ENCODE data around the gene GAS2. TPM values are rescaled to one million over a fixed set of nuclear protein-coding genes. Genes with fewer than 3 reads are reported as not detected.

Gene GAS2
- total RNA-seq, 1 experiment from 2014 or later = 2.7 TPM

DNA sequence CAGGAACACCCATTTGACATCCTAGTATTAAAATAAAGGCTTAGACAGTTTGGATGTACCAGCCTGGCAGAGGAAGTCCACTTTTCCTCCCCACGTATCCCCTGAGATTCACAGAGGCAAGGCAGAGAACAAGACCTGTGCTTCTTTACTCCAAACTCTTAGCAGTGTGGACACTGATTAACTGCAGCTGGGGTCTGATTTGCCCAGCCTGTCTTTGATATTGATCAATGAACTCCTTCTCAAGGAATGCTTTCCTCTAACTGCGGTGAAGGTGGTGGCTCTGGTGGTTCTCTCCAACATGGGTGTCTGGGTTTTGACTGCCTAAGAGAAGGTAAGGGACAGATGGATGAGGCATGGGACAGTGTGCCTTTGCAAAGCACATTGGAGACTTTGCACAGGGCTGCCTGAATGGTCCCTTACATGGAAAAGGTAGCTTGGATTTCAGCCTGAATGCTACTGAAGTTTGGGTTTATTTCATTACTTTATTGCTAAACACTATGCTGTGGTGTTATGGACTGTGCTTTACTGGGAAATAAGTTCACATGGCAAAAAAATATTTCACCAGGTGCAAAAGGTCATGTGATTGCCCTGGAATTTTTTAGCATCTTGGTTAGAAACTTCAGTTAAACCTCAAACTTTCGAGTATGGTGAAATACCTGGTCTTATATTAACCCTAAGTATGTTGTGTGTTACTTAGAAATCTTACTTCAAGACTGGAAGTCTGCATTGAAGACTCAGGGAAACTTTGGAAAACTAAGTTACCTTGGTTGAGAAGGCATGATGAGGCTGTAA lies 1.8 kb downstream of the GAS2 start:
- DNase-seq (ENCODE audit: low read depth) = no peak

DNA sequence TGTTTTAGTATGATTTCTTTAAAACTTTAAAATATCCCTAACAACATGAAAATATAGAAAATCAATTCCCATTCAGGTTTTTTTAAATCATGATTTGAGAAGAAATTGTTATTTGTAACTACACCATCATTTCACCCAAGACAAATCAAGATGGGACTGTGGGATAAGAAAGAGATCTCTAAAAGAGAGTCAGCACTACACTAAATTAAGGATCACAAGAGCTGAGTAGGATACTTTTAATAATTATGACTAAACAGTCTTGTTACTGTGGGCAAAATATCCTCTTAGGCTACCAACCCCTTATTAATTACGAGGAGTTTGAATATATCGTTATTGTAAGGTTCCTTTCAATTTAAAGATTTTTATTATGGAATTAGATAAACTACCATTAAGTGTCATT lies 3.0 kb downstream of the GAS2 start:
- no peak for DNase-seq (ENCODE audit: low read depth)
- in situ Hi-C loops (cut with HindIII; ENCODE audit: low pct_unique_long_range_greater_than_20kb, low sequenced_read_pairs) = no loop called here

More for the DNA sequence above, 1.8 kb downstream of the GAS2 start:
- in situ Hi-C loops (cut with HindIII; ENCODE audit: low pct_unique_long_range_greater_than_20kb, low sequenced_read_pairs) = no loop called here

DNA sequence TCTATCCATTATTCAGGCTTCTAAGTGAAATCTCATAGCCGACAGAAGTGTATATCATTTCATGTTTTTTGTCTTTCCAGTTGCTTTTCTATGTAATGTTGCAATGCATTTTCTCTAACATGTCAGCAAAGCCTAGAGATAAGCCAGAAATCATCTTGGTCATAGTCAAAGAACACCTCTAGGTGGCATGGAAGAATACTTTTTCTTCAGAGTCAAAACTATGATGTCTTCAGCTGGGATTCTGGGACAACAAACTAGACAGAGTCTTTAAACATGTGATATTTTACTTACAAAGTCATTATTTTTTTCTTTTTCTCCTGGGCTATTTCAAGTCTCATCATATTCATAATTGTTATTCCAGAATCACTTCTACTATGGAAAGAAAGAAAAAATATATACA lies 4.4 kb downstream of the GAS2 start:
- in situ Hi-C loops (cut with HindIII; ENCODE audit: low pct_unique_long_range_greater_than_20kb, low sequenced_read_pairs) = no loop called here
- DNase-seq (ENCODE audit: low read depth) = peak; percentile 4

DNA sequence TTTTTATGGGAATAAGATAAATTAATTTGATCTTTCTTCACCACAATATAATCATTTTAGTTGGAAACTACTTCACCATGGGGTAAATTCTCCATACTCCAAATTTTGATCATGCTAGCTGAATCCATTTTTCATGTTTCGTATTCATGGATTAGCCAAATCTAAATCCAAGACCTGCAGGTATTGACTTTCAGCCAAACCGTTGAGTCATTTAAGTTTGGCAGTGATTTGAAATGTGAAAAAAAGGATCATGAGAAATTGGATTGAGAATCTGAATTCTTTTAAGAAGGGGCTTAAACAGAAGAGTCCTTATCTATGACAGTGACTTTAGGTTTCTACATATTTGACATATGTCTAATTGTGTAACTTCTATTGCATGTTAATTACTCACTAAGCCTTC lies 5.3 kb downstream of the GAS2 start:
- no peak for DNase-seq (ENCODE audit: low read depth)
- in situ Hi-C loops (cut with HindIII; ENCODE audit: low pct_unique_long_range_greater_than_20kb, low sequenced_read_pairs) = no loop called here

DNA sequence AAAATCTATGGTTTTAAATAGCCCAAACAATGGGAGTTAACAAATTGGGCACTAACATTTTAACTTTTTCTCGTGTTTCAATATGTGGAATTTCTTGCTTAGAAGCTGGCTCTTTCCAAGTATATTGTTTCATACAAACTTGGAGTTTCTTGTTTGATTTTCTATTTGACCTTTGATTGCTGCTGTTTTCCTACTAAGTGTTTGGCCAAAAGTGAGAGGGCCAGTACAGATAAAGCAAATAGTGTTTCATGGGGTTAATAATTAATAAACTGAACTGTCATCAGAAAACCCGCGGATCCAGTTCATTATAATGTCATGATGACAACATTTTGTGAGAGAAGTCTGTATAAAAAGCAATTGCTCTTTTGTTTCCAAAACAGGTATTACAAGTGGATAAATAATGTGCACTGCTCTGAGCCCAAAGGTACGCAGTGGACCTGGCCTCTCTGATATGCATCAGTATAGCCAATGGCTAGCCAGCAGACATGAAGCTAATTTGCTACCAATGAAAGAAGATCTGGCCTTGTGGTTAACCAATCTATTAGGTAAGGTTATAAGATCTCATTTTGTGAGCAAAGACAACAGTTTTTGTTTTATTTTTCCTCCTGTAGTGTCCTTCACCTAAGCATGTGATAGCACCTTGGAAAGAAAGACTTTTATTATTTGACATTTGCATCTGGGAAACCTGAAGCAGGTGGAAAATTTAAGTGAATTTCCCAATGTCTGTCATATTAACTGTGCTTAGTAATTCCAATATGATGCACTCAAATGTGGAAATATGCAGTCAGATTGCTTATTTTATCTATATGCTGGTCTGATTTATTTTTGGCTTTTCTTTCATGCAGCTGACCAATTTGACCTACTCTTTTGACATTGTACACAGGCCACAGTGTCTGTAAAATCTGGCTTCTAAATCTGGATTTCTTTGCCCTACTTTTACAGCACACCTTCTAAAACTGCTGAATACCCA lies 8.3 kb downstream of the GAS2 start:
- in situ Hi-C loops (cut with HindIII; ENCODE audit: low pct_unique_long_range_greater_than_20kb, low sequenced_read_pairs) = no loop called here
- DNase-seq (ENCODE audit: low read depth) = peak; percentile 33

DNA sequence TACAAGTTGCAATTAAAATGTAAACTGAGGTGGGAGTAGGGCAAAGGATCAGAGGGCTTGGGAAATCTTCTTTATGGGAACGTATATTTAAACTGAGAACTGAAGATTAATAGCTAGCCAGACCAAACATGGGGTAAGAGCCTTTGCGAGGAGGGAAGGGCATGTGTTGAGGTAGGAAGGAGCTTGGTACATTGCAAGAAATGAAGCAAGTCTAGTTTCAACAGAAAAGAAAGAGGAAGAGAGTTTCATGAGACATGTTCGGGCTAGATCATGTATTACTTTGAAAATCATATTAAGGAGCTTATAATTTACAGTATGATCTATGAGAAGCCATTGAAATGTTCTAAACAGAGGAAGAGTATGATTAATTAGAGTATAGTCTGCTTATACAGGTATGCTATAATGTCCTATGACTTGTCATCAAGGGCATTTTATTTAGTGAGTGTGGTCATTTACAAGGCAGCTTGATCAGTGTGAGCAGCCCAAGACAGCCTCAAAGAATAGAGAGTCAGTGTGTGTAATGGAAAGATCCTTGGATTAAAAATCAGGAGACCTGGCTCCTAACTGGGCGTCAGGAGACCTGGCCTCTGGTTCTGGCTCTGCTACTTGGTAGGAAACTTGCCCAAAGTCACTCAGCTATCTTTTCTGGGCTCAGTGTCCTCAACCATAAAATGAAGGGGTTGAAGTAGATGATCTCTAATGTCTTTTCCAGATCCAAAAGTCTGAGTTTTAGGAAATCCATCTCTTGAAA lies 10.9 kb downstream of the GAS2 start:
- in situ Hi-C loops (cut with HindIII; ENCODE audit: low pct_unique_long_range_greater_than_20kb, low sequenced_read_pairs) = no loop called here

DNA sequence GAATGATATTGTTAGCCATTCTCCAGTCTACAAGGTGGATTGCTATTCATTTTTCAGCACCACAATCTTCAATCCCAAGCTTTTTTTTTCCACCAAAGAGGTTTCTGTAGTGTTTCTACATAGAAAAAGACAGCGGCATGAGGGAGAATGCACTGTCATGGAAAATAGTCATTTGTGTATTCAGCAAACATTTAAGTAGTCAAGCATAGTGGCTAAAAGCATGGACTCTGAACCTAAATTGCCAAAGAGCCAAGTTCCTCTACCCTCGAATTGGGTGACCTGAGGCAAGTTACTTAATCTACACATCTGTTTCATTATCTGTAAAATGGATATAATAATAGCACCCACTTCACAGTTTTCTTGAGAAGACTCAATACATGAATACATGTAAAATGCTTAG lies 14.2 kb downstream of the GAS2 start:
- no peak for DNase-seq (ENCODE audit: low read depth)
- in situ Hi-C loops (cut with HindIII; ENCODE audit: low pct_unique_long_range_greater_than_20kb, low sequenced_read_pairs) = no loop called here

More for the DNA sequence above, 10.9 kb downstream of the GAS2 start:
- DNase-seq (ENCODE audit: low read depth) = no peak

DNA sequence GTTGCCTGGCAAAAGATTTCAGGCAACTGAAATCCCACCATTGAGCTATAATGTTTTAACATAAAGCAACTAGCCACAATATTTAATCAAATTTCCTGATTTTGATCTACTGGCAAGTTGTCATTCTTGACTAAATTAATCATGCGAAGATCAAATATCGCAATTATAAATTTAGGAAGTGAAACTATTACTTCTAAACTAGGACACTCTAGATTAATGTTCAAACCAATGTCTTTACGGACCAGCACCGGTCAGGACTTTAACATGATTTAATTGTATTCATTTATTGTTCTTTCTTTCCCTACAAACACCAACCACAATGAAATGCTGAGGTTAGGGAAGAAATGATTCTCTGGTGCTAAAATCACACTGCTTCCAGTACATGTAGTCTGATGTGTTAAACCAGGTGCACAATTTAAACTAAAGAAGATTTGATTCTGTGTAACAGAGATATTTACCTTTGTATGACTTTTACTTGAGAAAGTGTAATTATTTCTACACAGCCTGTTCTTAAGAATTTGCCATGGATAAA lies 14.9 kb downstream of the GAS2 start:
- no peak for DNase-seq (ENCODE audit: low read depth)
- in situ Hi-C loops (cut with HindIII; ENCODE audit: low pct_unique_long_range_greater_than_20kb, low sequenced_read_pairs) = no loop called here

DNA sequence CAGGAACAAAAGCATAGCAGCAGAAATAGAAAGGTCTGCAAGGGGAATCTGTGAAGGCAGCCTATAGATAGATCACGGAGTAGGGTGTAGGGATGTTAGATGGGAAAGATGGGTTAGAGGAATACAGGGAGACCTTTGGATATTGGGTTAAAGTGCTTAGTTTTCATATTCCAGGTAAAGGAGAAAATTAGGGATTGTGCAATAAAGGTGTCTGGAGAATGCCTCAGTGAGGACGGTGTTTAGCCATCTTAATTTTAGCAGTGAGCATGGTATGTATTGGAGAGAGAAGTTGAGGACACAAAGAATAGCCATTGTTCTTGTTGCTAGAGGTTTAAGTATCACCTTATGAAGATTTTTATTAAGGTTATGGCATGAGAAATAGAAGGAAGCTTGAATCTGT lies 17.7 kb downstream of the GAS2 start:
- in situ Hi-C loops (cut with HindIII; ENCODE audit: low pct_unique_long_range_greater_than_20kb, low sequenced_read_pairs) = no loop called here
- no peak for DNase-seq (ENCODE audit: low read depth)

DNA sequence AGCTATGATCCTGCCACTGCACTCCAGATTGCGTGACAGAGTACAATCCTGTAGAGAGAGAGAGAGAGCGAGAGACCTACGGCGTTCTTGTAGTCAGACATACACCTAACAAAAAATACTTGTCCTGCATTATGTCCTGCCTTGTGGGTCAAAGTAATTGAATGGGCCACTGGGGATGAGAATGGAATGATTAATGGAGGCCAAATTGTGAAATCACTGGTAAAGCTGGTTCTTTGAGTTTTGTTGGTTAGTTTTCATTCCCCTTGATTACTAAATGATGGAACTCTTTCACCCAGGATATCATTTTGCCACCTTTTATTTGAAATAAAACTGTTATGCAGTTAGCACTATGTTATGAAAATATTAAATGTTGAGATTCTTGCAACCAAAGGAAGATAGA lies 18.7 kb downstream of the GAS2 start:
- no peak for DNase-seq (ENCODE audit: low read depth)

DNA sequence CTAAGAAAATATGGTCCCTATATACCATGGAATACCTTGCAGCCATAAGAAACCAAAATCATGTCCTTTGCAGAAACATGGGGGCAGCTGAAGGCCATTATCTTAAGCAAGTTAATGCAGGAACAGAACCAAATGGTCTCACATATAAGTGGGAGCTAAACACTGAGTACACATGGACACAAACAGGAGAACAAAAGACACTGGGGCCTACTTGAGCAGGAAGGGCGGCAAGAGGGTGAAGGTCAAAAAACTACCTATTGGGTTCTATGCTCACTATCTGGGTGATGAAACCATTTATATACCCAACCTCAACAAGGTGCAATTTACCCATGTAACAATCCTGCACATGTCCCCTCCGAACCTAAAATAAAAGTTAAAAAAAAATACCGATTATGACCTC lies 22.5 kb downstream of the GAS2 start:
- in situ Hi-C loops (cut with HindIII; ENCODE audit: low pct_unique_long_range_greater_than_20kb, low sequenced_read_pairs) = no loop called here

More for the DNA sequence above, 18.7 kb downstream of the GAS2 start:
- in situ Hi-C loops (cut with HindIII; ENCODE audit: low pct_unique_long_range_greater_than_20kb, low sequenced_read_pairs) = no loop called here

DNA sequence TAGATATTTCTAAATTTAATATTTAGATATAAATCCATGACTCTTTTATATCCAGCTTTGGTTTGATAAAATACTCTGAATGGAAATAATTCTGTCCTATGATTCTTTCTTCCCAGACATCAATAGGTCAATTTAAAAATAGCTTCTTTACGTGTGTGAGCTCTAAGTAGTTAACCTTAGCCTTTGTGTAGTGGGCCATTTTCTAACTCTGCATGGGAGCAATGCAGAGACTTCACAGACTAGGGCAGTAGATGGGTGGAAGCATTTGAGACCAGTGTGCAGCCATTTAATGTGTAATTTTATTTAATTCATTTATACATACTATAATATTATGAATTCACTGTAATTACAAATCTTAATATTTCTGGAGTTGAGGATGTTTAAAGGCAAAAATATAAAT lies 23.8 kb downstream of the GAS2 start:
- DNase-seq (ENCODE audit: low read depth) = no peak
- in situ Hi-C loops (cut with HindIII; ENCODE audit: low pct_unique_long_range_greater_than_20kb, low sequenced_read_pairs) = no loop called here

More for the DNA sequence above, 22.5 kb downstream of the GAS2 start:
- no peak for DNase-seq (ENCODE audit: low read depth)

DNA sequence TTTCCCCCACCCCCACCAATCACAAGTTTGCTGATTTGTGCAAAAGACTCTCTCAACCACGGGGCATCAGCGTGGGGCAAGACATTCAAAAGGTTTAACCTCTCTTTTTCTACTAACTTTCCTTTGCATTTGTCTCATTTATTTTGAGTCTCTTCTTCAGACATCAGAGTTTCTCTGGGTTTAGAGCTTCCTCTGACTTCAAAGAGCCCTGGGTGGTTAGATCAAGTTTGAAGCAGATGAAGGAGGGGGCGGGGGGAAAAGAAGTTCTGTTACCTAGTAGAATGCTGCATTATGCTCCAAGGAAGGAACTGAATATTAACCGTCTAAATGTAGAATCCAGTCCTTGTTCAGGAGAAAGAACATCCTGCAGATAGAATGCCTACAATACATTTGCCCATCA lies 24.5 kb downstream of the GAS2 start:
- no peak for DNase-seq (ENCODE audit: low read depth)
- in situ Hi-C loops (cut with HindIII; ENCODE audit: low pct_unique_long_range_greater_than_20kb, low sequenced_read_pairs) = no loop called here

DNA sequence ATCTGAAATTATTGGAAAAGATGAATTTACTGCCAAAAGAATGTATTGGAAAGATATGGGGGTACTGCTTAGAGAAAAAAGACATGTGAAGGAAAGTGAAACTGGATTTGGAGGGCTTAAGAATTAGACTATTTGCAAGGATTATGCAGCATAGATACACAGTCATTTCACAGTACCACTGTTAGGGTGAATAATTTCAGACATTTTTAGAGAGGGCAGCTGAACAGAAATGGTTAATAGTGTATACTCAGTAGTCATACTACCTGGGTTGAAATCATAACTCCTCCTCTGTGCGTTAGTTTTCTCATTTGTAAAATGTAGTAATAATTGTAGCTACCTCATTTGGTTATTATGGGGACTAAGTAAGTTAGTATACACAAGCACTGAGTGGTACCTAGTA lies 33.0 kb downstream of the GAS2 start:
- in situ Hi-C loops (cut with HindIII; ENCODE audit: low pct_unique_long_range_greater_than_20kb, low sequenced_read_pairs) = no loop called here
- DNase-seq (ENCODE audit: low read depth) = no peak

DNA sequence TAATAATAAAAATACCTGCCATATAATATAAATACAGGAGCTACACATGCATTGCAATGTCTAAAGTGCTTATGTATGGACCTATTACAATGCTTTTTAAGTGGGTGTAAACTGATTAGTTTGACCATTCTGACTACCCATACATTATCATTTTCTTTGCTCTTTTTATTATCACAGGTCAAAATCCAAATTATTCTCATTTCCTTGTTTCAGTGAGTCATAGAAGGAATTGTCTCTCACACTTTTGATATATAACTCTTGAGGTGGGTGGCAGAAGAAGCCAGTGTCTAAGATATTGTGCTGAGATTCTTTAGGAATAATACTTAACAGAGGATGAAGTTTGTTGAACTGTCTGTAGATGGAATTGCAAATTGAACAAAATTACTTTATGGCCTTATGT lies 35.6 kb downstream of the GAS2 start:
- in situ Hi-C loops (cut with HindIII; ENCODE audit: low pct_unique_long_range_greater_than_20kb, low sequenced_read_pairs) = no loop called here
- no peak for DNase-seq (ENCODE audit: low read depth)

DNA sequence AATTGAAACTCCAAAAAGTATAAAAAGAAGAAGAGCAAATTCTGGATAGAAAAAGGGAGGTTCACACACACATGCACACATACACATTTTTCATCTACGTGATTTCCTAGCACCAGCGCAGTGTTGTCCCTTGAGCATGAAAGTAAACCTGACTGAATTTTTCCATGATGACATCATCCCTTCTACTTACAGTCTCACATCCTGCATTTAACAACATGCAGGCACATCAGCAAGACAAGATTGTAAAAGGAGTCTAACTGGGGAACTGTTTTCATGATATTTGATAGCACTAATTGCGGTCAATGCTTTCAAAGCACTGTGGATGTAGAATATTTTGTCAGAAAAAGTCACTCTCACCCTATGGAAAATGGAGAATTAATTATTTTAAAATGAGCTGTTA lies 36.6 kb downstream of the GAS2 start:
- peak; percentile 63 for DNase-seq (ENCODE audit: low read depth)
- in situ Hi-C loops (cut with HindIII; ENCODE audit: low pct_unique_long_range_greater_than_20kb, low sequenced_read_pairs) = no loop called here

DNA sequence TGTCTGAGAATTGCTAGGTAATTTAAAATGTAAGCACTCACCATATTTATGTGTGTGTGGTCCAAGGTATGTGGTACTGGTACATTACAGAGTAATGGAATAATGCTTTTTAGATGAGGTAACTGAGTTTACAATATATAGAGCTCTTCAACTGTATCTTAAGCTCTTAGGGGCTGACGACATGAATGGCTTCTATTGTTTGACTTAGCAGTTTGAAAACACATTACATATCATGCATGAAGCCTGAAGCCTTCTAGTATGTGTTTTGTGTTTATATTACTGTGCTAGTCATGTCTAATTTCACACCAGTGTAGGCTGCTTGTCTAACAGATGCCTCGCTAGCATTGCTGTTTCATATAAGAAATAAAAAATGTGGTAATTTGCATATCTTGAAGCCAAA lies 37.2 kb downstream of the GAS2 start:
- DNase-seq (ENCODE audit: low read depth) = peak; percentile 14
- in situ Hi-C loops (cut with HindIII; ENCODE audit: low pct_unique_long_range_greater_than_20kb, low sequenced_read_pairs) = no loop called here

DNA sequence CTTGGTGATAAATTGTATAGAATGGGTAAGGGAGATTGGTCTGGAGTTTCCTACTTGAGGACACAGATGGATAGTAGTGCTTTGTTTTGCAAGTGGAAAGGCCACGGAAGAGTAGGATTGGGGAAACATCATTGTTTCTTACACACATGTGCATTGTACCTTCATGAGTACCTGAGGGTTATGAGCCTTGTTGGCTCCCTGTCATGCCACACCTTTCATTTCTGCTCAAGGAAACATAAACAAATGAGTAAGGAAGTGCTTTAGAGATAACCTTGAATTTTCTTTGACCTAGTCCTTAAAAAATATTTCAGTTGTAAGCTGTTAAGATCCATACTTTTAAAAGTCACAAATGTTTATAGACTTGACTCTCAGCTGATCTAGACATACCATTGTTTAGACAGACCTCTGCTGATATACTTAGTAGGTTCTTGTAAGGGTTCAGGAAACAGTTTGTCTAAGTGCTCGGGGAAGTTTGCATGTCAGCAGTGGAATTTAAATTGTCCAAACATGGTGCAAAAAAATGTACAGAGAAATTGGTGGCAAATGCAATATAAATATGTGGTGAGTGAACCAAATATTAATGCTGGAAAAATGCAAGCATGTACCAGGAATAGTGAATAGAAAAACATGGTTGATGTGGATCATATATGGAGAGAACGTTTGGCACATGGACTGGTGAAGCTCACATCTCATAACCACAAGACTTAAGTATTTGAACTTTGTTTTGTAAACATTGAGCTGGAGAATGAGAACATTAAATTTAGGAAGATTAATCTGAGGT lies 40.9 kb downstream of the GAS2 start:
- no peak for DNase-seq (ENCODE audit: low read depth)
- in situ Hi-C loops (cut with HindIII; ENCODE audit: low pct_unique_long_range_greater_than_20kb, low sequenced_read_pairs) = no loop called here

All from Caki2 (cell line).